Choroid plexus epithelial cell (primary cell): ENCODE measurements around the gene CADPS.
A peak's percentile ranks its signal among the peaks of the same experiment; 100 is the strongest.

Source experiments
- DNase-seq: peaks from one replicate; pipeline ENCODE4 v3.0.0-alpha.2; 2010; ENCODE audit warnings: low read depth
- H3K4me3 ChIP-seq: 2 replicates; pipeline ENCODE4 v1.5.1; 2011; ENCODE audit warnings: low read depth, mild to moderate bottlenecking, control low read depth, low read length, moderate library complexity
- CTCF ChIP-seq: conservative IDR thresholded peaks from 2 replicates; pipeline ENCODE4 v1.5.1; 2011; ENCODE audit warnings: low read depth, mild to moderate bottlenecking, control low read depth, inconsistent platforms, low read length, moderate library complexity

The CADPS gene

DNA sequence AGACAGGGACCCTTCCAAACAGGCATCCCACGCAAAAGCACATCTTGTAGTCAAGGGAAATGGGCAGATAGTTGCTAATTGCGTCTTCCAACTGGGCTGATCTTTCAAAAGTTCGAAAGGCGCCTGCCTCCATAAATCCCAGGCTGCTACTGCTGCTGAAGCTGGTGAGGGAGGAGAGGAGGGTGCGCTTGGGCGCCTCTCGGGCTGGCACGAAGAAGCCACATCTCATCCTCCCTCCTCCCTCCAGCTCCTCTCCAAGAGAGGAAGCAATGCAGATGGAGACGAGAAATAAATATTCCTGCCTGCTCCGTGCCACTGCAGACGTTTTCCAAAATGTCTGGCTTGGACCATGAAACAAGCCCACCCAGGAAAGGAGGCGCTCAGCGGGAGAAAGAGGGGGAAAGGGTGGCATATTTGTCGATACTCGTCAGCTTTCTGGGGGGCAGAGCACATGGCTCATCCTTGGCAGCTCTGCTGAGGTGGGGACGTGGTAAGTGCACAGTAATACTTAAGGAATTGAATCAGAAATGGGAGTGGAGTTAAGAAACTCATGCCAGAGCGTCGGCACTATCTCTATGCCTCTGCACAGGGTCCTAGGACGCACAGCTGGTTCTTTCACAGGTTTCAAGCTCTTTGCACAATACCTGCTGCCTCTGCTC is 413.0 kb downstream of the CADPS start:
- no peak for TF ChIP-seq CTCF
- H3K4me3 ChIP-seq = no peak overlapping the region
- DNase-seq = no peak

DNA sequence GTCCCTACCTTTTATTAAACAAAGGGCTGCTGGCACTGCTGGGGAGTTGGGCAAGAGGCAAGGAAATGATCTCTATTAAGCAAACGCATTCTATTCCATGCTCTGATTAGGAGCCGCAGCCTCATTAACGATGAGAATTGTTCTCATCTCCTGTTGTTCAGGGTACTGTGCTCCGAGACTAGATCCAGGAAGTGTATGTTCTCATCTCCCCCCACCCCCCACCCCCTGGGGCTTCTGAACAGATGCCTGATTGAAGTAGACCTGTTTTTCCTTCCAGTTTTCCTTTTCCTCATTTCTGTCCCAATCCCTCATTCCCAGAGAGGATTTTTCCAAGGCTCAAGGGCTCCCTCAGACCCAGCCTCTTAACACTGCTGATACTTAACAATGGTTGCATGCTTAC is 420.3 kb downstream of the CADPS start:
- DNase-seq = no peak
- H3K4me3 ChIP-seq = no peak overlapping the region
- no peak for TF ChIP-seq CTCF

GRCh38 chr3:62453448-62453847 is 421.8 kb downstream of the CADPS start:
- no peak overlapping the region for H3K4me3 ChIP-seq
- no peak for DNase-seq
- TF ChIP-seq CTCF = no peak

GRCh38 chr3:62451211-62451887 is 423.9 kb downstream of the CADPS start:
- no peak for DNase-seq
- no peak for TF ChIP-seq CTCF
- no peak overlapping the region for H3K4me3 ChIP-seq

GRCh38 chr3:62446337-62446940 is 428.8 kb downstream of the CADPS start:
- DNase-seq = no peak
- no peak overlapping the region for H3K4me3 ChIP-seq
- no peak for TF ChIP-seq CTCF

GRCh38 chr3:62445275-62445674 is 429.9 kb downstream of the CADPS start:
- peak overlapping the region; percentile 42 for H3K4me3 ChIP-seq
- TF ChIP-seq CTCF = no peak
- peak; percentile 57 for DNase-seq
